Activated CD4-positive, alpha-beta memory T cell treated with anti-CD3 and anti-CD28 coated beads for 36 hours (primary cell): ENCODE results near the gene WDR43. TPM values are rescaled to one million over a fixed set of nuclear protein-coding genes. Genes with fewer than 3 reads are reported as not detected.

Experiments
- CTCF ChIA-PET: fragments of 350-600 bp; sonication (Branson Sonifier 250); formaldehyde crosslinking; loops from one replicate; lab custom pipeline; 2021; ENCODE audit warnings: antibody characterized with exemption, inconsistent platforms; lab: Charles Lee
- POLR2A ChIA-PET: fragments of 350-600 bp; sonication (Branson Sonifier 250); formaldehyde crosslinking; loops from one replicate; lab custom pipeline; 2021; ENCODE audit warnings: antibody characterized with exemption; lab: Charles Lee
- DNase-seq: peaks from one replicate; pipeline ENCODE4 v3.0.0-alpha.2; 2020
- H3K27ac Mint-ChIP-seq: one replicate; pipeline ENCODE4 v1.8.0; 2021; ENCODE audit warnings: mixed read lengths
- H3K27me3 Mint-ChIP-seq: one replicate; pipeline ENCODE4 v1.8.0; 2021; ENCODE audit warnings: mixed read lengths
- H3K36me3 Mint-ChIP-seq: one replicate; pipeline ENCODE4 v1.8.0; 2021; ENCODE audit warnings: mixed read lengths
- H3K4me1 Mint-ChIP-seq: one replicate; pipeline ENCODE4 v1.8.0; 2021; ENCODE audit warnings: low read depth, mixed read lengths
- H3K4me3 Mint-ChIP-seq: one replicate; pipeline ENCODE4 v1.8.0; 2021; ENCODE audit warnings: mild to moderate bottlenecking, mixed read lengths
- H3K9me3 Mint-ChIP-seq: one replicate; pipeline ENCODE4 v1.8.0; 2021; ENCODE audit warnings: mixed read lengths
- intact Hi-C: fragments of 100-400 bp; cut with micrococcal nuclease; formaldehyde crosslinking; loops from one replicate; pipeline ENCODE4 v1.15.1; 2023
- total RNA-seq, 2 experiments: library from RNA; stranded (reverse); gene quantifications; one replicate each; pipeline ENCODE4 v1.2.3, GENCODE V29; 2021

Gene WDR43
- total RNA-seq, 2 experiments from 2014 or later, result 72.7 to 84.8 TPM

GRCh38 chr2:28949617-28950305 is 55.3 kb downstream of the WDR43 start:
- ChIA-PET CTCF (interaction anchor here (0.8 kb wide), 1 partner anchor 9 kb away, joined by 4 read pairs; no protein-coding TSS in a partner anchor), POLR2A (no interaction called here)
- Mint-ChIP-seq H3K27me3 (no peaks in the 10 kb centered on the region), H3K36me3 (peaks cover 29% of the 10 kb centered on the region), H3K9me3 (no peaks in the 10 kb centered on the region), H3K4me1 (no peaks in the 10 kb centered on the region), H3K4me3 (no peak overlapping the region), H3K27ac (no peak overlapping the region)
- intact Hi-C loops, result loop anchor here (10.0 kb wide), 1 partner anchor 385 kb away; no protein-coding TSS in a partner anchor
- no peak for DNase-seq

GRCh38 chr2:28950941-28951630 is 56.6 kb downstream of the WDR43 start:
- Mint-ChIP-seq H3K4me3 (no peak overlapping the region), H3K27ac (no peak overlapping the region), H3K4me1 (peaks cover 3% of the 10 kb centered on the region), H3K27me3 (no peaks in the 10 kb centered on the region), H3K9me3 (no peaks in the 10 kb centered on the region), H3K36me3 (peaks cover 22% of the 10 kb centered on the region)
- ChIA-PET CTCF (interaction anchor here (1.3 kb wide), 1 partner anchor 131 kb away, joined by 3 read pairs; no protein-coding TSS in a partner anchor), POLR2A (no interaction called here)
- intact Hi-C loops, result loop anchor here (10.0 kb wide), 1 partner anchor 386 kb away; no protein-coding TSS in a partner anchor
- no peak for DNase-seq

GRCh38 chr2:28951910-28952835 is 57.7 kb downstream of the WDR43 start:
- POLR2A ChIA-PET, result no interaction called here
- Mint-ChIP-seq H3K27ac (no peak overlapping the region), H3K36me3 (peaks cover 17% of the 10 kb centered on the region), H3K4me3 (no peak overlapping the region), H3K9me3 (no peaks in the 10 kb centered on the region), H3K4me1 (peaks cover 3% of the 10 kb centered on the region), H3K27me3 (no peaks in the 10 kb centered on the region)
- intact Hi-C loops, result loop anchor here (1.0 to 10.0 kb wide), 2 partner anchors 131 to 387 kb away; no protein-coding TSS in a partner anchor
- CTCF ChIA-PET, result interaction anchor here (1.3 kb wide), 1 partner anchor 132 kb away, joined by 3 read pairs; no protein-coding TSS in a partner anchor
- no peak for DNase-seq

GRCh38 chr2:28952836-28953211 is 58.4 kb downstream of the WDR43 start:
- intact Hi-C loops, result loop anchor here (1.0 to 10.0 kb wide), 2 partner anchors 132 to 388 kb away; no protein-coding TSS in a partner anchor
- POLR2A ChIA-PET, result no interaction called here
- DNase-seq, result no peak
- peaks cover 3% of the 10 kb centered on the region for H3K4me1 Mint-ChIP-seq
- CTCF ChIA-PET, result interaction anchor here (1.3 kb wide), 1 partner anchor 133 kb away, joined by 3 read pairs; no protein-coding TSS in a partner anchor
- no peaks in the 10 kb centered on the region for H3K9me3 Mint-ChIP-seq
- no peak overlapping the region for H3K4me3 Mint-ChIP-seq
- H3K27me3 Mint-ChIP-seq, result no peaks in the 10 kb centered on the region
- H3K27ac Mint-ChIP-seq, result no peak overlapping the region
- peaks cover 16% of the 10 kb centered on the region for H3K36me3 Mint-ChIP-seq

GRCh38 chr2:28955467-28955866 is 61.0 kb downstream of the WDR43 start:
- POLR2A ChIA-PET, result no interaction called here
- Mint-ChIP-seq H3K4me3 (no peak overlapping the region), H3K27ac (no peak overlapping the region), H3K9me3 (no peaks in the 10 kb centered on the region), H3K4me1 (peaks cover 3% of the 10 kb centered on the region), H3K27me3 (no peaks in the 10 kb centered on the region), H3K36me3 (peaks cover under 1% of the 10 kb centered on the region)
- intact Hi-C loops, result loop anchor here (5.0 to 10.0 kb wide), 3 partner anchors 362 to 887 kb away; no protein-coding TSS in a partner anchor
- CTCF ChIA-PET, result interaction anchor here (0.6 to 1.3 kb wide), 4 partner anchors 18 to 1525 kb away, joined by 3 read pairs; no protein-coding TSS in a partner anchor
- DNase-seq, result no peak

GRCh38 chr2:28956415-28956826 is 62.0 kb downstream of the WDR43 start:
- Mint-ChIP-seq H3K27ac (no peak overlapping the region), H3K4me1 (peaks cover 3% of the 10 kb centered on the region), H3K9me3 (no peaks in the 10 kb centered on the region), H3K36me3 (no peaks in the 10 kb centered on the region), H3K4me3 (no peak overlapping the region), H3K27me3 (no peaks in the 10 kb centered on the region)
- CTCF ChIA-PET, result interaction anchor here (0.6 to 1.3 kb wide), 4 partner anchors 19 to 1524 kb away, joined by 3 read pairs; no protein-coding TSS in a partner anchor
- DNase-seq, result peak; percentile 41
- POLR2A ChIA-PET, result no interaction called here
- intact Hi-C loops, result loop anchor here (5.0 to 10.0 kb wide), 3 partner anchors 361 to 886 kb away; no protein-coding TSS in a partner anchor

GRCh38 chr2:28956890-28957289 is 62.4 kb downstream of the WDR43 start:
- intact Hi-C loops, result loop anchor here (5.0 to 10.0 kb wide), 3 partner anchors 360 to 885 kb away; no protein-coding TSS in a partner anchor
- no peaks in the 10 kb centered on the region for H3K9me3 Mint-ChIP-seq
- peaks cover 3% of the 10 kb centered on the region for H3K4me1 Mint-ChIP-seq
- no peak overlapping the region for H3K27ac Mint-ChIP-seq
- CTCF ChIA-PET, result interaction anchor here (0.9 kb wide), 1 partner anchor 207 kb away, joined by 3 read pairs; no protein-coding TSS in a partner anchor
- no peaks in the 10 kb centered on the region for H3K36me3 Mint-ChIP-seq
- DNase-seq, result no peak
- no peak overlapping the region for H3K4me3 Mint-ChIP-seq
- H3K27me3 Mint-ChIP-seq, result no peaks in the 10 kb centered on the region
- POLR2A ChIA-PET, result no interaction called here

GRCh38 chr2:28958689-28959088 is 64.2 kb downstream of the WDR43 start:
- CTCF ChIA-PET, result interaction anchor here (0.6 to 2.1 kb wide), 18 partner anchors 9 to 255 kb away, joined by 3 to 14 read pairs (median 4); no protein-coding TSS in a partner anchor
- Mint-ChIP-seq H3K27ac (no peak overlapping the region), H3K36me3 (no peaks in the 10 kb centered on the region), H3K27me3 (no peaks in the 10 kb centered on the region), H3K4me1 (peaks cover 3% of the 10 kb centered on the region), H3K9me3 (no peaks in the 10 kb centered on the region), H3K4me3 (no peak overlapping the region)
- peak; percentile 40 for DNase-seq
- intact Hi-C loops, result loop anchor here (1.0 to 10.0 kb wide), 5 partner anchors 57 to 884 kb away; no protein-coding TSS in a partner anchor
- POLR2A ChIA-PET, result interaction anchor here (1.1 kb wide), 1 partner anchor 56 kb away, joined by 4 read pairs; no protein-coding TSS in a partner anchor

GRCh38 chr2:28960401-28960800 is 65.9 kb downstream of the WDR43 start:
- no peaks in the 10 kb centered on the region for H3K27me3 Mint-ChIP-seq
- POLR2A ChIA-PET, result no interaction called here
- no peak overlapping the region for H3K4me3 Mint-ChIP-seq
- CTCF ChIA-PET, result no interaction called here
- intact Hi-C loops, result no loop called here
- DNase-seq, result no peak
- peak overlapping the region; percentile 18 for H3K27ac Mint-ChIP-seq
- H3K9me3 Mint-ChIP-seq, result no peaks in the 10 kb centered on the region
- H3K4me1 Mint-ChIP-seq, result peaks cover 3% of the 10 kb centered on the region
- no peaks in the 10 kb centered on the region for H3K36me3 Mint-ChIP-seq

- intact Hi-C loops, result no loop called here
- no peak overlapping the region for H3K4me3 Mint-ChIP-seq
- H3K36me3 Mint-ChIP-seq, result no peaks in the 10 kb centered on the region
- no peaks in the 10 kb centered on the region for H3K9me3 Mint-ChIP-seq
- ChIA-PET CTCF (no interaction called here), POLR2A (no interaction called here)
- H3K4me1 Mint-ChIP-seq, result no peaks in the 10 kb centered on the region
- no peaks in the 10 kb centered on the region for H3K27me3 Mint-ChIP-seq
- DNase-seq, result no peak
- no peak overlapping the region for H3K27ac Mint-ChIP-seq
Measured at GRCh38 chr2:28962505-28962904, 68.0 kb downstream of the WDR43 start.

GRCh38 chr2:28970464-28971160 is 76.1 kb downstream of the WDR43 start:
- peaks cover 2% of the 10 kb centered on the region for H3K9me3 Mint-ChIP-seq
- intact Hi-C loops, result no loop called here
- H3K36me3 Mint-ChIP-seq, result no peaks in the 10 kb centered on the region
- no peak overlapping the region for H3K27ac Mint-ChIP-seq
- DNase-seq, result no peak
- H3K27me3 Mint-ChIP-seq, result no peaks in the 10 kb centered on the region
- ChIA-PET POLR2A (no interaction called here), CTCF (no interaction called here)
- peaks cover 12% of the 10 kb centered on the region for H3K4me1 Mint-ChIP-seq
- no peak overlapping the region for H3K4me3 Mint-ChIP-seq
